Measurements from ENCODE around the gene RNASE11. TPM values are rescaled to one million over a fixed set of nuclear protein-coding genes. Genes with fewer than 3 reads are reported as not detected.

RNASE11 gene
- total RNA-seq, 1 experiment from 2014 or later, result not detected

DNA sequence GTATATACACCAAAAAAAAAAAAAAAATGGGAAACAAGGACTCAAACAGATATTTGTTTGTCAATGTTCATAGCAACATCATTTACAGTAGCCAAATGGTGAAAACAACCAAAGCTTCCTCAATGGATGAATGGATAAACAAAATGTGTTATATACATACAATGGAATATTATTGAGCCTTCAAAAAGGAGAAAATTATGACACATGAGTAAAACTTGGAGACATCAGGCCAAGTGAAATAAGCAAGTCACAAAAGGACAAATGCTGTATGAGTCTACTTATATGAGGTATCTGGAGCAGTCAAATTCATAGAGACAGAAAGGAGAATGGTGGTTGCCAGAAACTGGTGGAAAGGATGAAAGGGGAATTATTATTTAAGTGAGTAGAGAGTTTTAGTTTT, 34.8 kb downstream of the RNASE11 start:
- H3K4me3 ChIP-seq (ENCODE audit: low read depth, low read length), result no peak overlapping the region
- TF ChIP-seq, protein P1, sequence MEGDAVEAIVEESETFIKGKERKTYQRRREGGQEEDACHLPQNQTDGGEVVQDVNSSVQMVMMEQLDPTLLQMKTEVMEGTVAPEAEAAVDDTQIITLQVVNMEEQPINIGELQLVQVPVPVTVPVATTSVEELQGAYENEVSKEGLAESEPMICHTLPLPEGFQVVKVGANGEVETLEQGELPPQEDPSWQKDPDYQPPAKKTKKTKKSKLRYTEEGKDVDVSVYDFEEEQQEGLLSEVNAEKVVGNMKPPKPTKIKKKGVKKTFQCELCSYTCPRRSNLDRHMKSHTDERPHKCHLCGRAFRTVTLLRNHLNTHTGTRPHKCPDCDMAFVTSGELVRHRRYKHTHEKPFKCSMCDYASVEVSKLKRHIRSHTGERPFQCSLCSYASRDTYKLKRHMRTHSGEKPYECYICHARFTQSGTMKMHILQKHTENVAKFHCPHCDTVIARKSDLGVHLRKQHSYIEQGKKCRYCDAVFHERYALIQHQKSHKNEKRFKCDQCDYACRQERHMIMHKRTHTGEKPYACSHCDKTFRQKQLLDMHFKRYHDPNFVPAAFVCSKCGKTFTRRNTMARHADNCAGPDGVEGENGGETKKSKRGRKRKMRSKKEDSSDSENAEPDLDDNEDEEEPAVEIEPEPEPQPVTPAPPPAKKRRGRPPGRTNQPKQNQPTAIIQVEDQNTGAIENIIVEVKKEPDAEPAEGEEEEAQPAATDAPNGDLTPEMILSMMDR (IDR thresholded peaks at IDR 0.05; ENCODE audit: insufficient read depth in 1 of 2, low read depth in 1 of 2, low read length in 1 of 2, severe bottlenecking in 1 of 2, unreplicated experiment in 1 of 2), result no peak
- H3K27me3 Mint-ChIP-seq (ENCODE audit: insufficient read depth, unreplicated experiment), result no peaks in the 10 kb centered on the region
- intact Hi-C loops (cut with micrococcal nuclease; ENCODE audit: unreplicated experiment), result no loop called here
- no peak overlapping the region for H3K4me3 Mint-ChIP-seq (ENCODE audit: unreplicated experiment)
- no peak overlapping the region for H3K27ac Mint-ChIP-seq (ENCODE audit: unreplicated experiment)
- BruUV-seq (replicated peaks), result no TSS peak
- POLR2A ChIA-PET, result no interaction called here
- no peaks in the 10 kb centered on the region for H3K36me3 ChIP-seq (ENCODE audit: control insufficient read depth, insufficient read depth, low read length)
- no peaks in the 10 kb centered on the region; the same call in 1 of the 2 replicates for H3K27me3 ChIP-seq (replicated peaks; ENCODE audit: control insufficient read depth, insufficient read depth, low read length)
- CTCF ChIA-PET, result no interaction called here
- H3K36me3 Mint-ChIP-seq (ENCODE audit: insufficient read depth, unreplicated experiment), result no peaks in the 10 kb centered on the region
- peaks cover 17% of the 10 kb centered on the region for H3K4me1 Mint-ChIP-seq (ENCODE audit: low read depth, unreplicated experiment)
- no peaks in the 10 kb centered on the region for H3K9me3 Mint-ChIP-seq (ENCODE audit: unreplicated experiment)
- no peak for DNase-seq
- peaks cover 5% of the 10 kb centered on the region for H3K4me1 ChIP-seq
- H3K9me3 ChIP-seq, result no peaks in the 10 kb centered on the region

GRCh38 chr14:20551606-20552005, 36.2 kb downstream of the RNASE11 start:
- ChIA-PET POLR2A (no interaction called here), CTCF (no interaction called here)
- H3K27me3 Mint-ChIP-seq (ENCODE audit: insufficient read depth, unreplicated experiment), result no peaks in the 10 kb centered on the region
- TF ChIP-seq, protein P1 (IDR thresholded peaks at IDR 0.05; ENCODE audit: insufficient read depth in 1 of 2, low read depth in 1 of 2, low read length in 1 of 2, severe bottlenecking in 1 of 2, unreplicated experiment in 1 of 2), result no peak
- no peaks in the 10 kb centered on the region for H3K9me3 Mint-ChIP-seq (ENCODE audit: unreplicated experiment)
- H3K27me3 ChIP-seq (replicated peaks; ENCODE audit: control insufficient read depth, insufficient read depth, low read length), result no peaks in the 10 kb centered on the region; the same call in 1 of the 2 replicates
- H3K4me1 Mint-ChIP-seq (ENCODE audit: low read depth, unreplicated experiment), result peaks cover 10% of the 10 kb centered on the region
- no peak for DNase-seq
- intact Hi-C loops (cut with micrococcal nuclease; ENCODE audit: unreplicated experiment), result no loop called here
- no peak overlapping the region for H3K27ac Mint-ChIP-seq (ENCODE audit: unreplicated experiment)
- H3K4me3 Mint-ChIP-seq (ENCODE audit: unreplicated experiment), result no peak overlapping the region
- peaks cover 11% of the 10 kb centered on the region for H3K4me1 ChIP-seq
- no peaks in the 10 kb centered on the region for H3K36me3 ChIP-seq (ENCODE audit: control insufficient read depth, insufficient read depth, low read length)
- BruUV-seq (replicated peaks), result no TSS peak
- H3K4me3 ChIP-seq (ENCODE audit: low read depth, low read length), result no peak overlapping the region
- no peaks in the 10 kb centered on the region for H3K9me3 ChIP-seq
- no peaks in the 10 kb centered on the region for H3K36me3 Mint-ChIP-seq (ENCODE audit: insufficient read depth, unreplicated experiment)

DNA sequence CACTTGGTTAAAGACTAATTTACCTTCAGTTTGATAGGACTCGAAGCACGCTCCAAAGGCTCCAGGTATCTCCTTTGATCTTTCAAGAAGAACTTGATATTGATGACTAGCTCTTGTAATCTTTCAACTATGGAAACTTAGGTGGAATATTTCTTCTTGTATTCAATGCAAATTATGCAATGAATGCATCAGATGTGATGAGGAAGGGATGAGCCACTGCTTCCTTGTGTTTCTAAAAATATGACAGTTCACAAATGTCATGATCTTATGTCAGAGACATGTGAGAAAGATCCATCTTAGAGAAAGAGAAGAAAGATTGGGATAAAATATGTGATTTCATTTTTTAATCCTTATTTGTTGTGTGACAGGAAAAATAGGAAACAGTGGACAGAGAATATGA, 36.9 kb downstream of the RNASE11 start:
- TF ChIP-seq, protein P1 (IDR thresholded peaks at IDR 0.05; ENCODE audit: insufficient read depth in 1 of 2, low read depth in 1 of 2, low read length in 1 of 2, severe bottlenecking in 1 of 2, unreplicated experiment in 1 of 2), result no peak
- peaks cover 15% of the 10 kb centered on the region for H3K4me1 Mint-ChIP-seq (ENCODE audit: low read depth, unreplicated experiment)
- intact Hi-C loops (cut with micrococcal nuclease; ENCODE audit: unreplicated experiment), result no loop called here
- POLR2A ChIA-PET, result no interaction called here
- BruUV-seq (replicated peaks), result no TSS peak
- no peaks in the 10 kb centered on the region for H3K36me3 Mint-ChIP-seq (ENCODE audit: insufficient read depth, unreplicated experiment)
- Histone ChIP-seq H3K9me3 (no peaks in the 10 kb centered on the region), H3K4me1 (peaks cover 14% of the 10 kb centered on the region), H3K4me3 (ENCODE audit: low read depth, low read length) (no peak overlapping the region), H3K36me3 (ENCODE audit: control insufficient read depth, insufficient read depth, low read length) (no peaks in the 10 kb centered on the region), H3K27me3 (replicated peaks; ENCODE audit: control insufficient read depth, insufficient read depth, low read length) (no peaks in the 10 kb centered on the region; the same call in 1 of the 2 replicates)
- DNase-seq, result no peak
- CTCF ChIA-PET, result no interaction called here
- no peak overlapping the region for H3K4me3 Mint-ChIP-seq (ENCODE audit: unreplicated experiment)
- H3K27ac Mint-ChIP-seq (ENCODE audit: unreplicated experiment), result no peak overlapping the region
- no peaks in the 10 kb centered on the region for H3K27me3 Mint-ChIP-seq (ENCODE audit: insufficient read depth, unreplicated experiment)
- H3K9me3 Mint-ChIP-seq (ENCODE audit: unreplicated experiment), result no peaks in the 10 kb centered on the region

All from Caco-2 (cell line).